Liver (tissue), 3 donors: ENCODE measurements around the gene ZNF292.

Experiments
- CTCF ChIP-seq: fragments of 150-350 bp; IDR thresholded peaks from 2 replicates; pipeline ENCODE4 v1.5.1; 2017; ENCODE audit warnings: improper control_type of control experiment, low read depth, low read length; ENCODE audit not compliant: missing input control
- EGR1 ChIP-seq, 2 donors: IDR thresholded peaks; 2 replicates each; pipeline ENCODE4 v1.6.1; 2016 to 2018; ENCODE audit warnings: antibody characterized with exemption in 2 of 2, low read depth in 2 of 2
- FOXA1 ChIP-seq: IDR thresholded peaks from 2 replicates; pipeline ENCODE4 v1.6.1; 2016; ENCODE audit warnings: antibody characterized with exemption
- GABPA ChIP-seq, 2 donors: IDR thresholded peaks in 1 of 2; conservative IDR thresholded peaks in 1 of 2; 2 replicates each; pipeline ENCODE4 v1.6.1; 2016; ENCODE audit warnings: antibody characterized with exemption in 2 of 2, mild to moderate bottlenecking in 1 of 2, moderate library complexity in 1 of 2
- HNF4G ChIP-seq: IDR thresholded peaks from 2 replicates; pipeline ENCODE4 v1.6.1; 2016; ENCODE audit warnings: antibody characterized with exemption
- JUND ChIP-seq, 2 donors: IDR thresholded peaks; 2 replicates each; pipeline ENCODE4 v1.6.1; 2016; ENCODE audit warnings: antibody characterized with exemption in 2 of 2
- RAD21 ChIP-seq, 2 donors: IDR thresholded peaks; 2 replicates each; pipeline ENCODE4 v1.6.1; 2016; ENCODE audit warnings: antibody characterized with exemption in 2 of 2, mild to moderate bottlenecking in 2 of 2
- SP1 ChIP-seq: IDR thresholded peaks from 2 replicates; pipeline ENCODE4 v1.6.1; 2018; ENCODE audit warnings: antibody characterized with exemption, mild to moderate bottlenecking
- YY1 ChIP-seq: IDR thresholded peaks from 2 replicates; pipeline ENCODE4 v1.6.1; 2016; ENCODE audit warnings: antibody characterized with exemption, mild to moderate bottlenecking
- TF ChIP-seq, protein P1 (sequence below): IDR thresholded peaks from 2 replicates; pipeline ENCODE4 v1.6.1; 2016; ENCODE audit warnings: antibody characterized with exemption, mild to moderate bottlenecking
- TF ChIP-seq, protein P2 (sequence below): IDR thresholded peaks from 2 replicates; pipeline ENCODE4 v1.6.1; 2016; ENCODE audit warnings: antibody characterized with exemption
- donor health status: healthy.
- donor health status: healthy.

GRCh38 chr6:87146363-87146762, 9.0 kb upstream of the ZNF292 start:
- TF ChIP-seq CTCF (no peak), RAD21 (IDR thresholded peaks at IDR 0.05) (no peak), FOXA1 (no peak), HNF4G (no peak), JUND (IDR thresholded peaks at IDR 0.05) (no peak), SP1 (no peak), EGR1 (IDR thresholded peaks at IDR 0.05; ENCODE audit: low read depth in 2 of 2) (no peak), GABPA (IDR thresholded peaks at IDR 0.05 in 1 of 2, conservative IDR thresholded peaks at IDR 0.05 in 1 of 2) (no peak), YY1 (no peak)
- TF ChIP-seq, protein P1, sequence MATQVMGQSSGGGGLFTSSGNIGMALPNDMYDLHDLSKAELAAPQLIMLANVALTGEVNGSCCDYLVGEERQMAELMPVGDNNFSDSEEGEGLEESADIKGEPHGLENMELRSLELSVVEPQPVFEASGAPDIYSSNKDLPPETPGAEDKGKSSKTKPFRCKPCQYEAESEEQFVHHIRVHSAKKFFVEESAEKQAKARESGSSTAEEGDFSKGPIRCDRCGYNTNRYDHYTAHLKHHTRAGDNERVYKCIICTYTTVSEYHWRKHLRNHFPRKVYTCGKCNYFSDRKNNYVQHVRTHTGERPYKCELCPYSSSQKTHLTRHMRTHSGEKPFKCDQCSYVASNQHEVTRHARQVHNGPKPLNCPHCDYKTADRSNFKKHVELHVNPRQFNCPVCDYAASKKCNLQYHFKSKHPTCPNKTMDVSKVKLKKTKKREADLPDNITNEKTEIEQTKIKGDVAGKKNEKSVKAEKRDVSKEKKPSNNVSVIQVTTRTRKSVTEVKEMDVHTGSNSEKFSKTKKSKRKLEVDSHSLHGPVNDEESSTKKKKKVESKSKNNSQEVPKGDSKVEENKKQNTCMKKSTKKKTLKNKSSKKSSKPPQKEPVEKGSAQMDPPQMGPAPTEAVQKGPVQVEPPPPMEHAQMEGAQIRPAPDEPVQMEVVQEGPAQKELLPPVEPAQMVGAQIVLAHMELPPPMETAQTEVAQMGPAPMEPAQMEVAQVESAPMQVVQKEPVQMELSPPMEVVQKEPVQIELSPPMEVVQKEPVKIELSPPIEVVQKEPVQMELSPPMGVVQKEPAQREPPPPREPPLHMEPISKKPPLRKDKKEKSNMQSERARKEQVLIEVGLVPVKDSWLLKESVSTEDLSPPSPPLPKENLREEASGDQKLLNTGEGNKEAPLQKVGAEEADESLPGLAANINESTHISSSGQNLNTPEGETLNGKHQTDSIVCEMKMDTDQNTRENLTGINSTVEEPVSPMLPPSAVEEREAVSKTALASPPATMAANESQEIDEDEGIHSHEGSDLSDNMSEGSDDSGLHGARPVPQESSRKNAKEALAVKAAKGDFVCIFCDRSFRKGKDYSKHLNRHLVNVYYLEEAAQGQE = no peak
- TF ChIP-seq, protein P2, sequence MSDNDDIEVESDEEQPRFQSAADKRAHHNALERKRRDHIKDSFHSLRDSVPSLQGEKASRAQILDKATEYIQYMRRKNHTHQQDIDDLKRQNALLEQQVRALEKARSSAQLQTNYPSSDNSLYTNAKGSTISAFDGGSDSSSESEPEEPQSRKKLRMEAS = no peak
